GM23338 (cell line): ENCODE data around the gene DBT. TPM values are rescaled to one million over a fixed set of nuclear protein-coding genes. Genes with fewer than 3 reads are reported as not detected.

Experiments
- ATAC-seq: fragments of 200-7000 bp; cut with Tn5 transposase; 3 replicates; pipeline ENCODE4 v1.9.1; 2020
- DNase-seq: peaks from one replicate; pipeline ENCODE4 v3.0.0-alpha.2; 2015; ENCODE audit warnings: low spot score
- H2AFZ ChIP-seq: fragments of 200-600 bp; sonication (generic); 2 replicates; pipeline ENCODE4 v1.8.0; 2016; ENCODE audit warnings: antibody characterized with exemption, mild to moderate bottlenecking, moderate library complexity
- H3F3A ChIP-seq: fragments of 200-600 bp; sonication (generic); replicated peaks from 2 replicates; pipeline ENCODE4 v1.8.0; 2017; ENCODE audit warnings: antibody characterized with exemption, mixed run types, low read depth
- H3K27ac ChIP-seq: fragments of 200-600 bp; sonication (generic); 2 replicates; pipeline ENCODE4 v1.6.1; 2016; ENCODE audit warnings: low read depth
- H3K27me3 ChIP-seq: fragments of 200-600 bp; sonication (generic); 2 replicates; pipeline ENCODE4 v1.8.0; 2016; ENCODE audit warnings: mild to moderate bottlenecking, mixed run types, moderate library complexity; ENCODE audit not compliant: insufficient read depth
- H3K36me3 ChIP-seq: fragments of 200-600 bp; sonication (generic); 2 replicates; pipeline ENCODE4 v1.8.0; 2016; ENCODE audit warnings: mild to moderate bottlenecking; ENCODE audit not compliant: insufficient read depth
- H3K4me1 ChIP-seq: fragments of 200-600 bp; sonication (generic); 2 replicates; pipeline ENCODE4 v1.8.0; 2016; ENCODE audit warnings: mild to moderate bottlenecking, moderate library complexity; ENCODE audit not compliant: insufficient read depth
- H3K4me2 ChIP-seq: fragments of 200-600 bp; sonication (generic); 2 replicates; pipeline ENCODE4 v1.7.1; 2017; ENCODE audit warnings: mixed run types
- H3K4me3 ChIP-seq: fragments of 200-600 bp; sonication (generic); 2 replicates; pipeline ENCODE4 v1.6.1; 2016; ENCODE audit warnings: mixed run types
- H3K79me2 ChIP-seq: fragments of 200-600 bp; sonication (generic); replicated peaks from 2 replicates; pipeline ENCODE4 v1.8.0; 2017; ENCODE audit warnings: mild to moderate bottlenecking; ENCODE audit not compliant: insufficient read depth
- H3K9me2 ChIP-seq: fragments of 200-600 bp; sonication (generic); 2 replicates; pipeline ENCODE4 v1.8.0; 2017; ENCODE audit not compliant: insufficient read depth
- H4K20me1 ChIP-seq: fragments of 200-600 bp; sonication (generic); replicated peaks from 2 replicates; pipeline ENCODE4 v1.8.0; 2017; ENCODE audit warnings: mild to moderate bottlenecking; ENCODE audit not compliant: insufficient read depth
- H3K27ac Mint-ChIP-seq: 2 replicates; pipeline ENCODE4 v1.8.0; 2020; ENCODE audit warnings: inconsistent platforms, mild to moderate bottlenecking, moderate library complexity, mixed read lengths
- H3K27me3 Mint-ChIP-seq: 3 replicates; pipeline ENCODE4 v1.8.0; 2022; ENCODE audit warnings: low read depth, mild to moderate bottlenecking, moderate library complexity, mixed read lengths, inconsistent platforms; ENCODE audit not compliant: insufficient read depth, poor library complexity
- H3K36me3 Mint-ChIP-seq: 3 replicates; pipeline ENCODE4 v1.8.0; 2021; ENCODE audit warnings: low read depth, mild to moderate bottlenecking, inconsistent platforms, moderate library complexity, mixed read lengths
- H3K4me1 Mint-ChIP-seq: 3 replicates; pipeline ENCODE4 v1.8.0; 2020; ENCODE audit warnings: mild to moderate bottlenecking, inconsistent platforms, mixed read lengths
- H3K4me3 Mint-ChIP-seq: 3 replicates; pipeline ENCODE4 v1.8.0; 2021; ENCODE audit warnings: moderate library complexity, mild to moderate bottlenecking, inconsistent platforms, mixed read lengths
- H3K9me3 Mint-ChIP-seq: 3 replicates; pipeline ENCODE4 v1.8.0; 2020; ENCODE audit warnings: moderate library complexity, mild to moderate bottlenecking, inconsistent platforms, mixed read lengths
- CREB1 ChIP-seq: fragments of 250-450 bp; sonication (Bioruptor Pico); IDR thresholded peaks from 2 replicates; pipeline ENCODE4 v1.5.0; 2020; ENCODE audit warnings: low read depth, mild to moderate bottlenecking, moderate library complexity
- EZH2 ChIP-seq: fragments of 200-600 bp; sonication (generic); IDR thresholded peaks from one replicate; pipeline ENCODE4 v1.8.0; 2017; ENCODE audit warnings: antibody characterized with exemption, mild to moderate bottlenecking, low read depth; ENCODE audit not compliant: unreplicated experiment
- EZH2phosphoT487 ChIP-seq: fragments of 200-600 bp; sonication (generic); IDR thresholded peaks from one replicate; pipeline ENCODE4 v1.8.1; 2018; ENCODE audit warnings: antibody characterized with exemption; ENCODE audit not compliant: unreplicated experiment
- JUNB ChIP-seq: IDR thresholded peaks from one replicate; pipeline ENCODE4 v1.6.1; 2016; ENCODE audit warnings: antibody characterized with exemption; ENCODE audit not compliant: unreplicated experiment
- NANOG ChIP-seq: IDR thresholded peaks from 2 replicates; pipeline ENCODE4 v1.6.1; 2016; ENCODE audit warnings: antibody characterized with exemption, borderline replicate concordance
- POLR2AphosphoS5 ChIP-seq: IDR thresholded peaks from 2 replicates; pipeline ENCODE4 v1.6.1; 2016; ENCODE audit warnings: antibody characterized with exemption, low read depth
- STAT1 ChIP-seq: IDR thresholded peaks from one replicate; pipeline ENCODE4 v1.6.1; 2016; ENCODE audit warnings: antibody characterized with exemption; ENCODE audit not compliant: unreplicated experiment
- ZNF114 ChIP-seq: fragments of 250-450 bp; sonication (Bioruptor Pico); IDR thresholded peaks from 2 replicates; pipeline ENCODE4 v1.5.0; 2020; ENCODE audit warnings: mild to moderate bottlenecking, moderate library complexity
- ZNF331 ChIP-seq: fragments of 250-450 bp; sonication (Bioruptor Pico); IDR thresholded peaks from 2 replicates; pipeline ENCODE4 v1.5.0; 2020; ENCODE audit warnings: low read depth, mild to moderate bottlenecking, moderate library complexity
- polyA plus RNA-seq: library from polyadenylated mRNA; unstranded; fragments of >200 nt; fragmentation: Nextera tagmentation; extraction: Ambion mirVana; gene quantifications from 2 replicates; pipeline ENCODE4 v1.2.1, GENCODE V29; 2016
- total RNA-seq: library from RNA; depleted of rRNA; stranded (reverse); fragments of >200 nt; shearing (Covaris generic); gene quantifications from 2 replicates; pipeline ENCODE4 v1.2.3, GENCODE V29; 2014
- TF ChIP-seq, protein P1 (sequence below): IDR thresholded peaks from 2 replicates; pipeline ENCODE4 v1.6.1; 2016; ENCODE audit warnings: antibody characterized with exemption
- TF ChIP-seq, protein P2 (sequence below), 2 experiments: fragments of 200-600 bp in 1 of 2; sonication (generic) in 1 of 2; conservative IDR thresholded peaks; 2 replicates each; pipeline versions ENCODE4 v1.5.1 to v1.6.1; 2016 to 2017; ENCODE audit warnings: antibody characterized with exemption in 2 of 2, low read depth in 2 of 2, mild to moderate bottlenecking in 2 of 2, moderate library complexity in 1 of 2
- TF ChIP-seq, protein P3 (sequence below): IDR thresholded peaks from one replicate; pipeline ENCODE4 v1.6.1; 2018; ENCODE audit warnings: antibody characterized with exemption; ENCODE audit not compliant: unreplicated experiment
- TF ChIP-seq, protein P4 (sequence below): fragments of 250-450 bp; sonication (Bioruptor Pico); IDR thresholded peaks from 2 replicates; pipeline ENCODE4 v1.5.0; 2020; ENCODE audit warnings: mild to moderate bottlenecking, moderate library complexity

The DBT gene
- total and polyA plus RNA-seq, 2 experiments from 2014 or later, result 8.1 to 14.7 TPM

DNA sequence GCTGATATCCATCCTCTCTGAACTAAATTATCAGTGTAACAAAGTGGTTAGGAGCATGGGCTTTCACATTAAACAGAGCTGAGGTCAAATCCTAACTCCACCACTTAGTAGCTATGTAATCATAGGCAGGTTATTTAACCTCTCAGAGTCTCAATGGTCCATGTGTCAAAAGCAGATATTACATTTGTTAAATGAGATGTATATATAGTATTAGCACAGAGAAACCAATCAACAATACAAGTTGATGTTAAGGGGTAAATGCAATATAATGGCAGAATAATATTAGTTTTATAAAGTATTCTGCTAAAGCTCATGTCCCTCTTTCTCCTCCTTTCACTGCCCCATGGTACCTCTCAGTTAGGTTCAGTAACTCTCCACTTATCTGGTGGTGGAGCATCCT lies 27.2 kb downstream of the DBT start:
- H3K4me1 ChIP-seq, result no peaks in the 10 kb centered on the region
- no peak overlapping the region for H3K27ac ChIP-seq
- H3K4me1 Mint-ChIP-seq, result no peaks in the 10 kb centered on the region
- peaks cover 10% of the 10 kb centered on the region; the same call in 2 of the 3 replicates for H3K36me3 Mint-ChIP-seq
- TF ChIP-seq CREB1 (CRISPR knock-in tag), result no peak
- TF ChIP-seq JUNB, result no peak
- TF ChIP-seq, protein P1, sequence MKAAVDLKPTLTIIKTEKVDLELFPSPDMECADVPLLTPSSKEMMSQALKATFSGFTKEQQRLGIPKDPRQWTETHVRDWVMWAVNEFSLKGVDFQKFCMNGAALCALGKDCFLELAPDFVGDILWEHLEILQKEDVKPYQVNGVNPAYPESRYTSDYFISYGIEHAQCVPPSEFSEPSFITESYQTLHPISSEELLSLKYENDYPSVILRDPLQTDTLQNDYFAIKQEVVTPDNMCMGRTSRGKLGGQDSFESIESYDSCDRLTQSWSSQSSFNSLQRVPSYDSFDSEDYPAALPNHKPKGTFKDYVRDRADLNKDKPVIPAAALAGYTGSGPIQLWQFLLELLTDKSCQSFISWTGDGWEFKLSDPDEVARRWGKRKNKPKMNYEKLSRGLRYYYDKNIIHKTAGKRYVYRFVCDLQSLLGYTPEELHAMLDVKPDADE, result no peak
- TF ChIP-seq, protein P2, sequence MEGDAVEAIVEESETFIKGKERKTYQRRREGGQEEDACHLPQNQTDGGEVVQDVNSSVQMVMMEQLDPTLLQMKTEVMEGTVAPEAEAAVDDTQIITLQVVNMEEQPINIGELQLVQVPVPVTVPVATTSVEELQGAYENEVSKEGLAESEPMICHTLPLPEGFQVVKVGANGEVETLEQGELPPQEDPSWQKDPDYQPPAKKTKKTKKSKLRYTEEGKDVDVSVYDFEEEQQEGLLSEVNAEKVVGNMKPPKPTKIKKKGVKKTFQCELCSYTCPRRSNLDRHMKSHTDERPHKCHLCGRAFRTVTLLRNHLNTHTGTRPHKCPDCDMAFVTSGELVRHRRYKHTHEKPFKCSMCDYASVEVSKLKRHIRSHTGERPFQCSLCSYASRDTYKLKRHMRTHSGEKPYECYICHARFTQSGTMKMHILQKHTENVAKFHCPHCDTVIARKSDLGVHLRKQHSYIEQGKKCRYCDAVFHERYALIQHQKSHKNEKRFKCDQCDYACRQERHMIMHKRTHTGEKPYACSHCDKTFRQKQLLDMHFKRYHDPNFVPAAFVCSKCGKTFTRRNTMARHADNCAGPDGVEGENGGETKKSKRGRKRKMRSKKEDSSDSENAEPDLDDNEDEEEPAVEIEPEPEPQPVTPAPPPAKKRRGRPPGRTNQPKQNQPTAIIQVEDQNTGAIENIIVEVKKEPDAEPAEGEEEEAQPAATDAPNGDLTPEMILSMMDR (conservative IDR thresholded peaks at IDR 0.05; ENCODE audit: low read depth in 2 of 2), result no peak
- TF ChIP-seq ZNF331 (CRISPR knock-in tag), result no peak
- TF ChIP-seq, protein P3, sequence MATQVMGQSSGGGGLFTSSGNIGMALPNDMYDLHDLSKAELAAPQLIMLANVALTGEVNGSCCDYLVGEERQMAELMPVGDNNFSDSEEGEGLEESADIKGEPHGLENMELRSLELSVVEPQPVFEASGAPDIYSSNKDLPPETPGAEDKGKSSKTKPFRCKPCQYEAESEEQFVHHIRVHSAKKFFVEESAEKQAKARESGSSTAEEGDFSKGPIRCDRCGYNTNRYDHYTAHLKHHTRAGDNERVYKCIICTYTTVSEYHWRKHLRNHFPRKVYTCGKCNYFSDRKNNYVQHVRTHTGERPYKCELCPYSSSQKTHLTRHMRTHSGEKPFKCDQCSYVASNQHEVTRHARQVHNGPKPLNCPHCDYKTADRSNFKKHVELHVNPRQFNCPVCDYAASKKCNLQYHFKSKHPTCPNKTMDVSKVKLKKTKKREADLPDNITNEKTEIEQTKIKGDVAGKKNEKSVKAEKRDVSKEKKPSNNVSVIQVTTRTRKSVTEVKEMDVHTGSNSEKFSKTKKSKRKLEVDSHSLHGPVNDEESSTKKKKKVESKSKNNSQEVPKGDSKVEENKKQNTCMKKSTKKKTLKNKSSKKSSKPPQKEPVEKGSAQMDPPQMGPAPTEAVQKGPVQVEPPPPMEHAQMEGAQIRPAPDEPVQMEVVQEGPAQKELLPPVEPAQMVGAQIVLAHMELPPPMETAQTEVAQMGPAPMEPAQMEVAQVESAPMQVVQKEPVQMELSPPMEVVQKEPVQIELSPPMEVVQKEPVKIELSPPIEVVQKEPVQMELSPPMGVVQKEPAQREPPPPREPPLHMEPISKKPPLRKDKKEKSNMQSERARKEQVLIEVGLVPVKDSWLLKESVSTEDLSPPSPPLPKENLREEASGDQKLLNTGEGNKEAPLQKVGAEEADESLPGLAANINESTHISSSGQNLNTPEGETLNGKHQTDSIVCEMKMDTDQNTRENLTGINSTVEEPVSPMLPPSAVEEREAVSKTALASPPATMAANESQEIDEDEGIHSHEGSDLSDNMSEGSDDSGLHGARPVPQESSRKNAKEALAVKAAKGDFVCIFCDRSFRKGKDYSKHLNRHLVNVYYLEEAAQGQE, result no peak
- TF ChIP-seq, protein P4, sequence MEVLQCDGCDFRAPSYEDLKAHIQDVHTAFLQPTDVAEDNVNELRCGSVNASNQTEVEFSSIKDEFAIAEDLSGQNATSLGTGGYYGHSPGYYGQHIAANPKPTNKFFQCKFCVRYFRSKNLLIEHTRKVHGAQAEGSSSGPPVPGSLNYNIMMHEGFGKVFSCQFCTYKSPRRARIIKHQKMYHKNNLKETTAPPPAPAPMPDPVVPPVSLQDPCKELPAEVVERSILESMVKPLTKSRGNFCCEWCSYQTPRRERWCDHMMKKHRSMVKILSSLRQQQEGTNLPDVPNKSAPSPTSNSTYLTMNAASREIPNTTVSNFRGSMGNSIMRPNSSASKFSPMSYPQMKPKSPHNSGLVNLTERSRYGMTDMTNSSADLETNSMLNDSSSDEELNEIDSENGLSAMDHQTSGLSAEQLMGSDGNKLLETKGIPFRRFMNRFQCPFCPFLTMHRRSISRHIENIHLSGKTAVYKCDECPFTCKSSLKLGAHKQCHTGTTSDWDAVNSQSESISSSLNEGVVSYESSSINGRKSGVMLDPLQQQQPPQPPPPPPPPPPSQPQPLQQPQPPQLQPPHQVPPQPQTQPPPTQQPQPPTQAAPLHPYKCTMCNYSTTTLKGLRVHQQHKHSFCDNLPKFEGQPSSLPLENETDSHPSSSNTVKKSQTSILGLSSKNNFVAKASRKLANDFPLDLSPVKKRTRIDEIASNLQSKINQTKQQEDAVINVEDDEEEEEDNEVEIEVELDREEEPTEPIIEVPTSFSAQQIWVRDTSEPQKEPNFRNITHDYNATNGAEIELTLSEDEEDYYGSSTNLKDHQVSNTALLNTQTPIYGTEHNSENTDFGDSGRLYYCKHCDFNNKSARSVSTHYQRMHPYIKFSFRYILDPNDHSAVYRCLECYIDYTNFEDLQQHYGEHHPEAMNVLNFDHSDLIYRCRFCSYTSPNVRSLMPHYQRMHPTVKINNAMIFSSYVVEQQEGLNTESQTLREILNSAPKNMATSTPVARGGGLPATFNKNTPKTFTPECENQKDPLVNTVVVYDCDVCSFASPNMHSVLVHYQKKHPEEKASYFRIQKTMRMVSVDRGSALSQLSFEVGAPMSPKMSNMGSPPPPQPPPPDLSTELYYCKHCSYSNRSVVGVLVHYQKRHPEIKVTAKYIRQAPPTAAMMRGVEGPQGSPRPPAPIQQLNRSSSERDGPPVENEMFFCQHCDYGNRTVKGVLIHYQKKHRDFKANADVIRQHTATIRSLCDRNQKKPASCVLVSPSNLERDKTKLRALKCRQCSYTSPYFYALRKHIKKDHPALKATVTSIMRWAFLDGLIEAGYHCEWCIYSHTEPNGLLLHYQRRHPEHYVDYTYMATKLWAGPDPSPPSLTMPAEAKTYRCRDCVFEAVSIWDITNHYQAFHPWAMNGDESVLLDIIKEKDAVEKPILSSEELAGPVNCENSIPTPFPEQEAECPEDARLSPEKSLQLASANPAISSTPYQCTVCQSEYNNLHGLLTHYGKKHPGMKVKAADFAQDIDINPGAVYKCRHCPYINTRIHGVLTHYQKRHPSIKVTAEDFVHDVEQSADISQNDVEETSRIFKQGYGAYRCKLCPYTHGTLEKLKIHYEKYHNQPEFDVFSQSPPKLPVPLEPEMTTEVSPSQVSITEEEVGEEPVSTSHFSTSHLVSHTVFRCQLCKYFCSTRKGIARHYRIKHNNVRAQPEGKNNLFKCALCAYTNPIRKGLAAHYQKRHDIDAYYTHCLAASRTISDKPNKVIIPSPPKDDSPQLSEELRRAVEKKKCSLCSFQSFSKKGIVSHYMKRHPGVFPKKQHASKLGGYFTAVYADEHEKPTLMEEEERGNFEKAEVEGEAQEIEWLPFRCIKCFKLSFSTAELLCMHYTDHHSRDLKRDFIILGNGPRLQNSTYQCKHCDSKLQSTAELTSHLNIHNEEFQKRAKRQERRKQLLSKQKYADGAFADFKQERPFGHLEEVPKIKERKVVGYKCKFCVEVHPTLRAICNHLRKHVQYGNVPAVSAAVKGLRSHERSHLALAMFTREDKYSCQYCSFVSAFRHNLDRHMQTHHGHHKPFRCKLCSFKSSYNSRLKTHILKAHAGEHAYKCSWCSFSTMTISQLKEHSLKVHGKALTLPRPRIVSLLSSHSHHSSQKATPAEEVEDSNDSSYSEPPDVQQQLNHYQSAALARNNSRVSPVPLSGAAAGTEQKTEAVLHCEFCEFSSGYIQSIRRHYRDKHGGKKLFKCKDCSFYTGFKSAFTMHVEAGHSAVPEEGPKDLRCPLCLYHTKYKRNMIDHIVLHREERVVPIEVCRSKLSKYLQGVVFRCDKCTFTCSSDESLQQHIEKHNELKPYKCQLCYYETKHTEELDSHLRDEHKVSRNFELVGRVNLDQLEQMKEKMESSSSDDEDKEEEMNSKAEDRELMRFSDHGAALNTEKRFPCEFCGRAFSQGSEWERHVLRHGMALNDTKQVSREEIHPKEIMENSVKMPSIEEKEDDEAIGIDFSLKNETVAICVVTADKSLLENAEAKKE, result no peak
- no peak for TF ChIP-seq ZNF114 (CRISPR knock-in tag)
- no peak for TF ChIP-seq STAT1
- no peak for TF ChIP-seq EZH2
- TF ChIP-seq POLR2AphosphoS5, result no peak
- TF ChIP-seq EZH2phosphoT487, result no peak
- no peak for TF ChIP-seq NANOG
- H3K36me3 ChIP-seq, result peaks cover 7% of the 10 kb centered on the region; the same call in 1 of the 2 replicates
- no peaks in the 10 kb centered on the region for H3K27me3 Mint-ChIP-seq
- H3F3A ChIP-seq, result no peaks in the 10 kb centered on the region
- no peaks in the 10 kb centered on the region; the same call in 1 of the 2 replicates for H3K79me2 ChIP-seq
- H3K4me3 ChIP-seq, result no peak overlapping the region
- H3K27ac Mint-ChIP-seq, result no peak overlapping the region
- H3K9me3 Mint-ChIP-seq, result no peaks in the 10 kb centered on the region
- no peaks in the 10 kb centered on the region for H3K9me2 ChIP-seq
- ATAC-seq (no peak), DNase-seq (no peak)
- no peak overlapping the region for H3K4me3 Mint-ChIP-seq
- H3K27me3 ChIP-seq, result no peaks in the 10 kb centered on the region
- H4K20me1 ChIP-seq, result 0 out of 2 replicates have a peak, but pooled peaks cover 5% of the 10 kb centered on the region
- H2AFZ ChIP-seq, result no peak overlapping the region
- no peak overlapping the region for H3K4me2 ChIP-seq
